Activated T-cell treated with anti-CD3 and anti-CD28 coated beads for 48 hours (primary cell): ENCODE results near the gene GOLGA8T.
A peak's percentile ranks its signal among the peaks of the same experiment; 100 is the strongest.
"Not testable (repeated sequence)": the region's sequence is repeated elsewhere in the genome, so short reads cannot be mapped to it uniquely, and the experiment has no call there.

Experiments
- DNase-seq: peaks from one replicate; pipeline ENCODE4 v3.0.0-alpha.2; 2020; ENCODE audit warnings: low read depth

The GOLGA8T gene, protein sequence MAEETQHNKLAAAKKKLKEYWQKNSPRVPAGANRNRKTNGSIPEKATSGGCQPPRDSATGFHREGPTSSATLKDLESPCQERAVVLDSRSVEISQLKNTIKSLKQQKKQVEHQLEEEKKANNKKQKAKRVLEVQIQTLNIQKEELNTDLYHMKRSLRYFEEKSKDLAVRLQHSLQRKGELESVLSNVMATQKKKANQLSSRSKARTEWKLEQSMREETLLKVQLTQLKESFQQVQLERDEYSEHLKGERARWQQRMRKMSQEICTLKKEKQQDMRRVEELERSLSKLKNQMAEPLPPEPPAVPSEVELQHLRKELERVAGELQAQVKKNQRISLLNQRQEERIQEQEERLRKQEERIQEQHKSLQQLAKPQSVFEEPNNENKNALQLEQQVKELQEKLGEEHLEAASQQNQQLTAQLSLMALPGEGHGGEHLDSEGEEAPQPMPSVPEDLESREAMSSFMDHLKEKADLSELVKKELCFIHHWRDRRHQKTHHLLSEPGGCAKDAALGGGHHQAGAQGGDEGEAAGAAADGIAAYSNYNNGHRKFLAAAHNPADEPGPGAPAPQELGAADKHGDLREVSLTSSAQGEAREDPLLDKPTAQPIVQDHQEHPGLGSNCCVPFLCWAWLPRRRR

DNA sequence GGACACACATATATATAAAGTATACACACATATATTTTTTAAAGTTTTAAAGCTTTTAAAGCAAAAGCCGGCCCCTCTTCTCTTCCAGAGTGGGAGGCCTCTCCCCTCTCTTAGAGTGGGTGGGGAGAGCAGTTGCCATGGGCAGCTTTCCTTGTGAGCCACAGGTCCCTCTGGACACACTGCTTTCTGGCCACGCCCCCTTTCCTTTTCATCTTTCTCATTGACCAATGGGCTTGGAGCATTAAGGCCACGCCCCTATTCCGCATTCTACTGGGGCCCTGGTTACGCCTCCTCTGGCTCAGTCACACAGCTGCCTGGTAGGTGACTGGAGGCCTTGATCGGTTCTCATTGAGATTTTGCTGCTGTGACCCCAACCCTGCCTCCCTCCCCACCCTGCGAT is at the start of gene GOLGA8T:
GOLGA8T (plus strand) TSS at position 301 of the 400 bp plus-strand sequence; CDS start at position 399, 98 bp downstream.
- DNase-seq, result not testable (repeated sequence)

DNA sequence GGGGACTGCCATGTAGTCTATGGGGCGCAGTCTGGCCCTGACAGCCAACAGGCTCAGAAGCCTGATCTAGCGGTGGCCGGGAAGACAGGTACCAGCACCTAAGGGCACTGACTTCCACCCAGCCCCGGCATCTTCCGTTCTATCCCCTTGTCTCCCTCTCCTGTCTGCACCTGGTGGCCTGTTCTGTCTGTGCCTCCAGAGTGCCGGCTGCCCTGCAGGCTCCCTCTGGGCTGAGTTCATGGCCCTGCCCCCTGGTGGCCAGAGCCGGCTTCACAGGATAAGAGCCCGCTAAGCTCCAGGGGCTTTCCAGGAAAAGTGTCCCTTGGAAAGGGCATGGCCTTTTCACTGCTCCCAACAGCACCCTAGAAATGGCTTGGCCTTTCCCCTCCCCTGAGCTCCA is 37.0 kb upstream of the GOLGA8T start:
- DNase-seq, result not testable (repeated sequence)

DNA sequence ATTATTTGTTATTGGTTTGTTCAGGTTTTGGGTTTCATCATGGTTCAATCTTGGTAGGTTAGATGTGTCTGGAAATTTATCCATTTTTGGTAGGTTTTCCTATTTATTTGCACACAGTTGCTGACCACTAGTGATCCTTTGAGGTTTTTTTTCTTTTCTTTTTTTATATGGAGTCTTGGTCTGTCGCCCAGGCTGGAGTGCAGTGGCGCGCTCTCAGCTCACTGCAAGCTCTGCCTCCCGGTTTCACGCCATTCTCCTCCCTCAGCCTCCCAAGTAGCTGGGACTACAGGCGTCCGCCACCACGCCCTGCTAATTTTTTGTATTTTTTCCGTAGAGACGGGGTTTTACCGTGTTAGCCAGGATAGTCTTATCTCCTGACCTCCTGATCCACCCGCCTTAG is 32.0 kb upstream of the GOLGA8T start:
- DNase-seq, result not testable (repeated sequence)

DNA sequence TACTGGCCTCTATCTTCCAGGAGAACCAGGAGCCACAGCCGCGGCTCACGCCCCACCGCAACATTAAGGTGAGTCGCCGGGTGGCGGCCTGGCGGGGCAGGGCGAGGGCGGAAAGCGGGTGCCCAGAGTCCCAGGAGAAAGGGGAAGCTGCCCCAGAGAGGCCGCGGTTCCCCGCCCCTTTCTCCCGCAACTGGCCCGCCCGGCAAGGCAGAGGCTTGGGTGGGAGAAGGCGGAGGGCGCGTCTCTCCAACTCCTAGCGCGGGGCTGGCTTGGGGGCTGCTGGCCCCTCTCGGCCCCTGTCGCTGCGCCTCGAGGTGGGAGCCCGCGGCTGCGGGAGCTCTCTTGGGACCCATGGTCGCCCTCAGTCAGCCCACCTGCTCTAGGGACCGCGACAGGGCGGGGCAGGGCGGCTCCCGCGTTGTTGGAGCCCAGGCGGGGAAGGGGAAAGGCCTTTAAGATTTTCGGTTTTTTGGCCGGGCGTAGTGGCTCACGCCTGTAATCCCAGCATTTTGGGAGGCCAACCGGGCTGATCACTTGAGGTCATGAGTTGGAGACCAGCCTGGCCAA is 30.8 kb upstream of the GOLGA8T start:
- DNase-seq, result not testable (repeated sequence)

DNA sequence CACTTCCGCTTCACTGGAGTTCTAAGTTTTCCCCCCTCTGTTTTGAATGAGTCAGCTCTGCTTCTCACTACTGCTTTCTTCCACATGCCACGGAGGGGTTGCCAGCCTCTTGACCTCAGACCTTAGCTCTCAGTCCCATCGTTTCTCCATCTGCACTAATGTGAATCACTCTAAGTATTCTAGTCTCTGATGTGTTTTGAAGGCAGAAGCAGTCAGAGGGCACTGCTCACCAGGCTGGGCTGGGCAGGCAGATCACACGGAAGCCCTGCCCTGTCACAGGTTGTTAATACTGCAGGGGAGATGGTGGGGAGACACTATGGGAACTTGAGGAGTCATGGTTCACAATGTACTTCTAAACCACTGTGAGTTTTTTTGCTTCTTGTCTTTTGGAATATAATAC is 24.3 kb upstream of the GOLGA8T start:
- DNase-seq, result not testable (repeated sequence)

DNA sequence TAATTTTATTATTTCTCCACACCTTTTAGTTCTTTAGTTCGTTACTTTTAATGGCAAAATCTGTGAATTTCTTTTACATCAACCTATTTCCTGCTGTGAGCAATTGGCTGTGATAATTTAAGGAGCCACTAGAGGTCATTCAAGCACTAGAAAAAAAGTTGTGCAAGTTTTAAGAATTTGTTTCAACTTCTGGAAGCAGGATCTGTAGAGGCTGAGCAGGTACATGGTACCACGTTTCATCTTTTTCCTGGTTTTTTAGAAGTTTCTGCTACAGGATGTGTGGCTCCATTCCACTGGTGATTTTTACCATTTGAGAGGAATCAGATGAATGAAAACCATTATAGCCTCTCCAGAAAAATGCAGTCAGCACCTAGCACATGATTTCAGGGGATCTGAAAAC is 4.8 kb upstream of the GOLGA8T start:
- DNase-seq, result not testable (repeated sequence)

DNA sequence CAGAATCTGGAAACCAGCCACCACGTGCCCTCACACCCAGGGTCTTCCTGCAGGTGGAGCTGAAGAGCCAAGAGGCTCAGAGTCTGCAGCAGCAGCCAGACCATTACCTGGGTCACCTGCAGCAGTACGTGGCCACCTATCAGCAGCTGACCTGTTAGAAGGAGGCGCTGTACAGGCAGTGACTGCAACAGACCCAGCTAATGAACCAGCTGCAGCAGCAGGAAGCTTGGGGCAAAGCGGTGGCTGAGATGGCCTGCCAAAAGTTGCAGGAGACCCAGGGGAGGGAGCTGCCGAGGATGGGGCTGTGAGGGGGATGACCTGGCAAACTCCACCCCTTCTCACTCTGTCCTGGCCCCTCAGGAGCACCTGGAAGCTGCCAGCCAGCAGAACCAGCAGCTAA is 8.4 kb downstream of the GOLGA8T start:
- not testable (repeated sequence) for DNase-seq

DNA sequence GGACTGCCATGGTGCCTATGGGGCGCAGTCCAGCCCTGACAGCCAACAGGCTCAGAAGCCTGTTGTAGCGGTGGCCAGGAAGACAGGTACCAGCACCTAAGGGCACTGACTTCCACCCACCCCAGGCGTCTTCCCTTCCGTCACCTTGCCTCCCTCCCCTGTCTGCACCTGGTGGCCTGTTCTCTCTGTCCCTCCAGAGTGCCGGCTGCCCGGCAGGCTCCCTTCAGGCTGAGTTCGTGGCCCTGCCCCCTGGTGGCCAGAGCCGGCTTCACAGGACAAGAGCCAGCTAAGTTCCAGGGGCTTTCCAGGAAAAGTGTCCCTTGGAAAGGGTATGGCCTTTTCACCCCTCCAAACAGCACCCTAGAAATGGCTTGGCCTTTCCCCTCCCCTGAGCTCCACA is 15.0 kb downstream of the GOLGA8T start:
- DNase-seq, result not testable (repeated sequence)

DNA sequence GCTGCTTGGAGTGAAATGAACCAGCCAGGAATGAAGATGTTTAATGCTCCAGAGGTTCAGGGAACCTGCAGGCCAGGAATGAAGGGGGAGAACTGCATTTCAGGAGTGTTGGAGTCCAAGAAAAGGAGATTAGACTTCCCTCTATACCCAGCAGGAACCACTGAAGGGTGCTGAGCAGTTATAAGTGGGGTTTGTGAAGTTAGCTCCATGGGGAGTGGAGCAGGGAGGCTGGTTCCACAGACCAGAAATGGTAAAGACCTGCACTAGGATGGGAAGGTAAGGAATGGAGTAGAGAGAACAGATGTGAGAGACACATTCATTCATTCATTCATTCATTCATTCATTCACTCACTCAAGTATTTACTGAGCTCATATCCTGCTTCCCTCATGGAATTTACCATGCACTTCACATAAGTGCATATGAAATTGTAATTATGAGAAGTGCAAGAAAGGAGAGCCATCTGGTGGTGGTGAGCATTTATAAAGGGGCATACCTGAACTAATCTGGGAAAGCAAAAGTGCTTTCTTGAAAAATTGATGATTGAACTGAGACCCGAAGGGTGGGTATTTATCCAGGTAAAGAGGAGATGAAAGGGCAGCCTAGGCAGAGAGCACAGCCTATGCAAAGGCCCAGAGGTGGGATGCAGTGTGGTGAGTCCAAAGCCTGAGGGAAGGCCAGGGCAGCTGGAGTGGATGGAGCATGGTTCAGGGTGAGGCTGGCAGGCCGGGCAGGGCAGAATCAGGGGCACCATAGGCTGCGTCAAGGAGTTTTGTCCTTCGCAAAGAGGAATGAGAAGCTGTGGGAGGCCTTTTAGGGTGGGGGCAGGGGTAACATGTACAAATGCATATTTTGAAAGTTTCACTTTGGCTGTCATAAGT is 27.9 kb downstream of the GOLGA8T start:
- not testable (repeated sequence) for DNase-seq

DNA sequence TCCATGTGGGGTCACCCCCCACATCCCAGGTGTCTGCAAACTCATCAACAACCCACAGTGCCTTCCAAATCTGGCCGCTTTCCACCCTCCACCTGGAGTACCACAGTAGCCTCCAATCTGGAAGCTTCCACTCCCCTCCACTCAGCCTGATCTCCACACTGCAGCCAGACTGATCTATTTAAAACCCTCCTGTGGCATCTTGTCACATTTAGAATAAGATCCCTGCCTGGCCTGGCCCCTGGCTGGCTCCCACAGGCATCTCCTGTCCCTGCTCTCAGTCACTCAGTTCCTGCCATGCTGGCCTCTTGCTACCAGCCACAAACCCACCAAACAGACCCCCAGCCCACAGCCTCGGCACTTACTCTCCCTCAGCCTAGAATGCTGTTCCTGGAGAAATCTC is 28.9 kb downstream of the GOLGA8T start:
- not testable (repeated sequence) for DNase-seq

DNA sequence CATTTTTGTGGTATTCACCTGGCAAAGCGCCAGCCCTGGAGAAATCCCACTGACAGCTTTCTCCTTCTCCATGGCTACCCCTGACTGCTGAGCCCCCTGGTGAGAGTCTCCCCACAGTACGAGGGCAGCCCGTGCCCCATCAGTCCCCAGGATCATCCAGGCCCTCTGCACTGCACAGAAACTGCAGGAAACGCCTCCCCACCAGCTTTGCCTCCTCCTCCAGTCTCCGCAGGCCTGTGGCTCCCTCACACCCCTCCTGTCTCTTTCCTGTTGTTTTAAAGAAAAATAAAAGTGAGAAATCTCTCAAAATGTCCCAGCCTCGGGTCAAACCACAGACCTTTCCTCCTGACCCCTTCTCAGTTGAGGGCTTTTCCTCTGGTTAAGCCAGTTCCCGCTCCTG is 29.4 kb downstream of the GOLGA8T start:
- not testable (repeated sequence) for DNase-seq

DNA sequence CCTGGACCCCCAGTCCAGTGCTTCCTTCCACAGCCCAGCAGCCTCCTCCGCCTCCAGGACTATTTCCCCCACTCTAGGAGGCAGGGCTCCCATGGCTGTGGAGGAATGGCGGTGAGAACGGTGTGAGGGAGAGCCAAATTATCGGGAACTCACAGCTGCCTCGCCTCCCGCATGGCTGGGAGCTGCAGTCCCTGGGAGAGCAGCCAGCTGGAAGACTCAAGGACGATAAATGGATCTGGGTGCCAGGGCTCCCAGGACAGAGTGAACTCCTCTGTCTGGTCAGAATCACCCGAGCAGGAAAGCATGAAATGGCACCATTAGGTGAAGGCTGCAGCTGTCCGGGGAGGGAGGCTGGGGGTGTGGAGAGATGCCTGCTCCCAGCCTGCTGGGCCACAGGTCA is 32.6 kb downstream of the GOLGA8T start:
- not testable (repeated sequence) for DNase-seq

DNA sequence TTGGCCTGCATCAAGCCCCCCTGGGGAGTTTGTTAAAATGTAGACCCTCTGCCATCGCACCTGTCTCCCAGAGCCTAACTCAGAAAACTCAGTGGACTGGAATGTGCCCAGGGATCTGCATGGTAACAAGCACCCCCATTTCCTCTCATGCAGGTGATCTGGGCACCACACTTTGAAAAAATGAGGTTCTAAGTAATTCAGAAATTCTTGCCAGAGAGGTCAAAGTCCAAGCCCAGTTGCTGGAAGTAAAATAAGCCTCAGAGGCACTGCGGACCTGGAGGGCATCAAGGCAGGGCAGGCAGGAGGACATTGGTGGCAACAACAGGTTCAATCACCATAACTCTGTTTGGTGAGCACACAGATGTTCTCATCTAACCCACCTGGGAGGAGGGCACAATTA is 33.0 kb downstream of the GOLGA8T start:
- not testable (repeated sequence) for DNase-seq

DNA sequence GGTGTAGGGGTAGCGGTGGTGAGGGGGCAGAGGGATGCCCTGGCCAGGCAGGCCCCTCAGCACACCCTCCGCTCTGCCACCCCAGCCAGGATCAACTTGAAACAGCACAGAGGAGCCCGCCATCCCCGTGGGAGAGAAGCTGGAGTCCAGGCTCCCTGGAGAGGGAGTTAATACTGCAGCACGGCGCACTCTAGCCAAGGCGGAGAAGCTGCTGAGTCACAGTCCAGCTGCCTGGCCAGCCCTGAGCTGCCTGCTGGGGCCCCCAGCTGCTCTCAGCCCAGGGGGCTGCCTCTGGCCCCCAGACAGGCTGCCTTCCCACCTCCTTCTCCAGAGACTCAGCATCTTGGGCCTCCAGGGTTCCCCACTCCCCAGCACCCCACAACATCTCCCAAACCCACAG is 36.6 kb downstream of the GOLGA8T start:
- DNase-seq, result not testable (repeated sequence)

DNA sequence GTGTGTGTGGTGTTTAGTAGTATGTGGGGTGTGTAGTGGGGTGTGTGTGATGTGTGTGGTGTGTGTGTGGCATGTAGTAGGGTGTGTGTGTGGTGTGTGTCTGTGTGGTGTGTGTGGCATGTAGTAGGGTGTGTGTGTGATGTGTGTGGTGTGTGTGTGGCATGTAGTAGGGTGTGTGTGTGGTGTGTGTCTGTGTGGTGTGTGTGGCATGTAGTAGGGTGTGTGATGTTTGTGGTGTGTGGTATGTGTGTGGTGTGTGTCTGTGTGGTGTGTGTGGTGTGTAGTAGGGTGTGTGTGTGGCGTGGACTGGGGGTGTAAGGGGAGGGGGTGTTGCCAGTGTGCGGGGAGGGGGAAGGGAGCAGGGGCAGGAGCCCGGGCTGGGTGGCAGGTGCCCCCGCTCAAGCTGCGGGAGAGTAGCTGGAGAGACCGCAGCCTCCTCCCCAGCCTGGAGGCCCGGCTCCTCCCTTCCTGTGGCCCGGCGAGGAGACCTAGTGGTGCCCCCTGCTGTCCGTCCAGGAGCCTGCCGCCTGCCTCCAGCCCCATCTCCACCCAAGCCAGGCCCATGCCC is 38.3 kb downstream of the GOLGA8T start:
- peak; percentile 63 for DNase-seq

DNA sequence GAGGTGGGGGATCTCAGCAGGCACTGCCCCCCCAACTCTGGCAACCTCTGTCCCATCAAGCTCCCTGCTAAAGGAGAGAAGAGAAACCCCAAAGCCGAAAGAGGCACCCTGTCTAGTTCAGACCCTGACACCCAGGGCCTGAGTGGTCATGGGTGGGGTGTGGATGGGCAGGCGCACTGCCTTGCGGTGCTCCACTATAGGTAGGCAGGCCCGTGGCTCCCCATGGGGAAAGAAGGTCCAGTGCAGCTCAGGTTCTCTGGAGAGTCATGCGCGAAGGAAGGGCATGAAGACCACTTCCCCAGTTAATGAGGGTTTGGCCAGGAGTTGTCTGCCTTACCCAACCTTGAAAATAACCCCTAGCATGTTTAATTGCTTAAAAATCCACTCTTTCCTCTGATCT is 40.4 kb downstream of the GOLGA8T start:
- not testable (repeated sequence) for DNase-seq

DNA sequence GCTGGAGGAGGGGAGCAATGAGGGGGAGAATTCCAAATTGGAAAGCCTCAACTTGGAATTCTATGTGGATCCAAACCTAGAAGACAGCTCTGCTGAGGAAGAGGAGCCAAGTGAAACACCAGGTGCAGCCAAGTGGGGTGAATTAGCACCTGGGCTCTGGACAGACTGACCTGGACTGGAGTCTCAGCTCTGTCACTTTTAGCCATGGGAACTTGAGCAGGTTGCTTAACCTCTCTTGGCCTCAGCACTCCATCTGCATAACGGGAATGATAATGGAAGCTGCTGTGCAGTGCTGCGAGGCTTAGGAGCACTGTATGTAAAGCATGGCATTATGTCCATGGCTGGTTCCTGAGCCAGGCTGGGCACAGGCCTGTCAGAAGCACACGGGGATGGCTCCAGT is 41.8 kb downstream of the GOLGA8T start:
- not testable (repeated sequence) for DNase-seq

DNA sequence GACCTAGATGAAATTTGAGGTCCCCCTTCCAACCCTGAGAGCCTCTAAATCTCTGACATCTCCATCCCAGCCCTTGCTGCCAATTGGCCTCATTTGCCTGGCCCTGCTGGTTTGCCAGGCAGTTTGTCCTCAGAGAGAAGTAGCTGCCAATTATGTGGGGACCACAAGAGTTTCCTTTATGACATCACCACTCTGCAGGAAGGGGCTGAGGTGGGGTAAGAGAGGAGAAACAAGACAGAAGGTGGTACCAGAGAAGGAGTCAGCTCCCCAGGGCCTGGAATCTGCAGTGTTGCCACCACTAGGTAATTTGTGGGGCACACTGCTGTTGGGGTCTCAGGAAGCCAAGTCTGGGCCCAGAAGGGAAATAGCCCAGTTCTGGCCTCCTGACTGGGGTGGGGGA is 45.0 kb downstream of the GOLGA8T start:
- DNase-seq, result not testable (repeated sequence)

DNA sequence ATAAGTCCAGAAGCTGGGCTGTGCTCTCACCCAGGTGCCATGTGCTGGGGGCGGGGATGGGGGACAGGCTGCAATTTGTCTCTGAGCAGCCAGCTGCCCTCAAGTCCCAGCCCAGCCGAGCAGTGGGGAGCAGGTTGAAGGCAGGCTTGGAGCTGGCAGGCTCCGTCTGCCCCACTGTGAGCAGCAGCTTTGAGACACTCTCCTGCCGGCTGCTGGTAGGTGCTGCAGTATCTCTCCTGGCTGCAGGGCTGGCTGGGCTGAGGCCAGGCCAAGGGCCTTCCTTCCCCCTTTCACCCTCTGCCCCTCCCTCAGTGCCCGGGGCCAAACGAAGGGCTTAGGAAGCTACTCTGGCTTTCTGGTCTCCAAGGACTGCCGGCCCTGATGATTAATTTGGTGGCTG is 50.6 kb downstream of the GOLGA8T start:
- DNase-seq, result not testable (repeated sequence)

DNA sequence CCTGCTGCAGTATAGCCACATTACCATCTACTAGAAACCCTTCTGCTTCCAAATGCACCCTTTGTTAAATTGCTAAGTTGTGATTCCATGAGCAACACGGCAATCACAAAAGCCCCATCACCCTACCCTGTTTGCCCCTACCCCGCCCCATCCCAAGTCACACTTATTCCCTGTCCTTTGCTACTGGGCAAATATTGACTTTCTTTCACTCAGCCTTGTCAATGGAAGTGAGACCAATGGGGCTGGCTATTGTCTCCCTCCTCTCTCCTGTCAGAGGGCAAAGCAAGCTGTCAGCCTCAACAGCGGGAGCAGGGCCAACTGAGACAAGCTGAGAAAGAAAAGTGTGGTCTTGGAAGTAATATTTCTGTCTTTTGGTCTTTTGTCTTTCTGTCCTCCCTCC is 52.6 kb downstream of the GOLGA8T start:
- not testable (repeated sequence) for DNase-seq

DNA sequence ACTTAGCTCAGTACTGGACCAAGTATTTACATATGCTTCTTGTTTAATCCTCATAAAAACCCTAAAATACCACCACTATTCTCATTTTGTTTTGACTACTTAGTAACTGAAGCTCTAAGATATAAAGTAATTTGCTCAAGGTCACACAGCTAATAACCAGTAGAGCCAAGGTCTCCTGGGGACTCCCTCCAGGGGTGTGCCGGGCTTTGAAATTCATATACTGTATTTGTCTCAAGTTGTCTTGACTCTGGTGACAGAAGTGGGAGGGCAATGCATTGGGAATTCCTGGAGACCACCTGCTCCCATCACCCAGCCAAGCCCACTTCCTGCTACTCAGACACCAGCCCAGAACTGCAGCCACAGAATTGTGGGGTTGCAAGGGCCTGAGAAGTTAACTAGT is 54.9 kb downstream of the GOLGA8T start:
- not testable (repeated sequence) for DNase-seq

DNA sequence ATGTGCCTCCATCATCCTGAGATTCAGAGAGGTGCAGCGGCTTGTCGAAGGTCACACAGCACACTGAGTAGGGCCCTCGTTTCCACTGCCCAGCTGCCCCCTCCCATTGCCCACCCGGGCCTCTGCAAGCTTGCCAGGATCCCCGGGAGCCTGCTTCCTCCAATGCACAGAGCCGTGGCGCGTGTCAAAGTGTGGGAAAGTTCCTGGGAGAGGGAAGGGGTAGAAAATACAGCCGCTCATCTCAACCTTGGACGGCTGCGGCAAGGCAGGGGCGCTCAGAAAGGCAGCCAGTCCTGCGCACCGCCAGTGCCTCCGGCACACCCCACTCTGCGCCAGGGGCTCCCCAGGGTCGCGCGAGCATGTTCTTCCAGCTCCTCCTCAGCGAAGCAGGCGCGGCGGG is 56.3 kb downstream of the GOLGA8T start:
- DNase-seq, result not testable (repeated sequence)
